Smooth muscle cell (in vitro differentiated cells): ENCODE results near the gene KCNJ2. TPM values are rescaled to one million over a fixed set of nuclear protein-coding genes. Genes with fewer than 3 reads are reported as not detected.

Experiments used
- polyA plus RNA-seq: library from polyadenylated mRNA; unstranded; fragments of >200 nt; fragmentation: Nextera tagmentation; extraction: Ambion mirVana; gene quantifications from 2 replicates; pipeline ENCODE4 v1.2.1, GENCODE V29; 2016
- total RNA-seq: library from RNA; depleted of rRNA; stranded (reverse); fragments of >200 nt; gene quantifications from 2 replicates; pipeline ENCODE4 v1.2.3, GENCODE V29; 2014

Gene KCNJ2
- total and polyA plus RNA-seq, 2 experiments from 2014 or later, result 0.06 to 1.8 TPM

Other genes with a start within 250 kb of the KCNJ2 start
- gene KCNJ16, start 94.3 kb upstream of the KCNJ2 start, total RNA-seq, result not detected in 2 replicates
- 0.09 TPM in 1 of 2 replicates, not detected in the other for gene KCNJ16, start 94.3 kb upstream of the KCNJ2 start, polyA plus RNA-seq